WERI-Rb-1 (cell line): ENCODE measurements around the gene ZNF234.
"Not testable (repeated sequence)": the region's sequence is repeated elsewhere in the genome, so short reads cannot be mapped to it uniquely, and the experiment has no call there.

ENCODE experiments used
- DNase-seq: peaks from one replicate; pipeline ENCODE4 v3.0.0-alpha.2; 2020
- H3K27ac ChIP-seq: fragments of 250-450 bp; sonication (Bioruptor Pico); 2 replicates; pipeline ENCODE4 v1.5.1; 2020; ENCODE audit warnings: mild to moderate bottlenecking, moderate library complexity
- H3K27me3 ChIP-seq: fragments of 250-450 bp; sonication (Bioruptor Pico); 2 replicates; pipeline ENCODE4 v1.5.1; 2021; ENCODE audit warnings: mild to moderate bottlenecking, low read depth, moderate library complexity; ENCODE audit not compliant: insufficient read depth, severe bottlenecking
- H3K36me3 ChIP-seq: fragments of 250-450 bp; sonication (Bioruptor Pico); 2 replicates; pipeline ENCODE4 v1.5.1; 2020; ENCODE audit warnings: mild to moderate bottlenecking, moderate library complexity
- H3K4me3 ChIP-seq: 2 replicates; pipeline ENCODE4 v1.5.1; 2011; ENCODE audit warnings: low read depth, mild to moderate bottlenecking, control low read depth, low read length
- H3K9me3 ChIP-seq: fragments of 250-450 bp; sonication (Bioruptor Pico); 2 replicates; pipeline ENCODE4 v1.5.1; 2021; ENCODE audit warnings: mild to moderate bottlenecking, moderate library complexity; ENCODE audit not compliant: severe bottlenecking
- CTCF ChIP-seq: IDR thresholded peaks from 2 replicates; pipeline ENCODE4 v1.5.1; 2011; ENCODE audit warnings: low read depth, mild to moderate bottlenecking, control low read depth, inconsistent platforms, low read length

The ZNF234 gene

GRCh38 chr19:44164673-44165512 is 23.5 kb downstream of the ZNF234 start, which contains the start of gene ZNF226:
TSS of gene ZNF226 (plus strand) at chr19:44165100. CDS start at chr19:44170081, 4,981 bp downstream.
- Histone ChIP-seq H3K27ac (peak within 1 kb of the TSS; percentile 65), H3K27me3 (no peaks in the 10 kb centered on the region), H3K36me3 (peaks cover 22% of the 10 kb centered on the region), H3K9me3 (no peaks in the 10 kb centered on the region), H3K4me3 (peak within 1 kb of the TSS; percentile 91)
- TF ChIP-seq CTCF: no peak
- DNase-seq: peak; percentile 94

DNA sequence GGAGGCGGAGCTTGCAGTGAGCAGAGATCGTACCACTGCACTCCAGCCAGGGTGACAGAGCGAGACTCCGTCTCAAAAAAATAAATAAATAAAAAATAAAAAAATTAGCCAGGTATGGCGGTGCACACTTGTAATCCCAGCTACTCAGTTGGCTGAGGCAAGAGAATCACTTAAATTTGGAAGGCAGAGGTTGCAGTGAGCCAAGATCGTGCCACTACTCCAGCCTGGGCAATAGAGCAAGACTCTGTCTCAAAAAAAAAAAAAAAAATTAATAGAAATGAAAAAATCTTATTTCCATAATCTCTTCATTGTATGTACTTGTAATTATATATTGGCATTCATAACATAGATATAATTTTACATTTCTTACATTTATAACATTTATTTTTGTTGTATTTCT is 29.3 kb downstream of the ZNF234 start:
- H3K9me3 ChIP-seq, H3K4me3 ChIP-seq, H3K27me3 ChIP-seq, H3K27ac ChIP-seq, DNase-seq: not testable (repeated sequence)
- H3K36me3 ChIP-seq: peaks cover 70% of the 10 kb centered on the region

- no peak overlapping the region for H3K27ac ChIP-seq
- H3K36me3 ChIP-seq: peaks cover 55% of the 10 kb centered on the region
- DNase-seq: no peak
- H3K4me3 ChIP-seq: no peak overlapping the region
- H3K27me3 ChIP-seq: no peaks in the 10 kb centered on the region
- H3K9me3 ChIP-seq: peaks cover 4% of the 10 kb centered on the region
- no peak for TF ChIP-seq CTCF
Observed at GRCh38 chr19:44176590-44176989, 35.2 kb downstream of the ZNF234 start.

DNA sequence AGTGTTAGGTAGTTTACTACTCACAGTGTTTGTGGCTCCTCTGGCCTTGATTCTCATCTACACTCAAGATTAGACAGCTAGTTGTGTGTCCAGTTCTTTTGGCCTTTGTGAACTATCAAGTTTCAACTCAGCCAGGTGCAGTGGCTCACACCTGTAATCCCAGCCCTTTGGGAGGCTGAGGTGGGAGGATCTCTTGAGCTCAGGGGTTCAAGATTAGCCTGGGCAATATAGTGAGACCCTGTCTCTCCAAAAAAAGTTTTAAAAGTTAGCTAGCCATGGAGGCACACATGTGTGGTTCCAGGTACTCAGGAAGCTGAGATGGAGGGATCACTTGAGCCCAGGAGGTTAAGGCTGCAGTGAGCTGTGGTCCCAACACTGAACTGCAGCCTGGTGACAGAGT is 39.6 kb downstream of the ZNF234 start:
- Histone ChIP-seq H3K9me3 (peaks cover 4% of the 10 kb centered on the region), H3K27ac (no peak overlapping the region), H3K36me3 (peaks cover 15% of the 10 kb centered on the region), H3K4me3 (no peak overlapping the region), H3K27me3 (no peaks in the 10 kb centered on the region)
- no peak for DNase-seq
- TF ChIP-seq CTCF: no peak

- DNase-seq: no peak
- TF ChIP-seq CTCF: no peak
Observed at GRCh38 chr19:44182145-44182544, 40.8 kb downstream of the ZNF234 start.

GRCh38 chr19:44190020-44190419 is 48.7 kb downstream of the ZNF234 start:
- Histone ChIP-seq H3K9me3 (no peaks in the 10 kb centered on the region), H3K36me3 (no peaks in the 10 kb centered on the region), H3K27me3 (no peaks in the 10 kb centered on the region), H3K4me3 (no peak overlapping the region), H3K27ac (no peak overlapping the region)
- no peak for TF ChIP-seq CTCF
- DNase-seq: no peak

More at GRCh38 chr19:44182145-44182544, 40.8 kb downstream of the ZNF234 start:
- Histone ChIP-seq H3K9me3 (no peaks in the 10 kb centered on the region), H3K27ac (no peak overlapping the region), H3K27me3 (no peaks in the 10 kb centered on the region), H3K4me3 (no peak overlapping the region), H3K36me3 (peaks cover 5% of the 10 kb centered on the region)
